K562 (cell line): ENCODE measurements around the gene AKAP13. TPM values are rescaled to one million over a fixed set of nuclear protein-coding genes. Genes with fewer than 3 reads are reported as not detected.

Experiments
- ATAC-seq: fragments of 200-7000 bp; cut with Tn5 transposase; 3 replicates; pipeline ENCODE4 v1.9.1; 2020; ENCODE audit warnings: moderate library complexity
- BruUV-seq: library from RNA; stranded (reverse); fragments of 400-500 nt; replicated peaks from 2 replicates; lab custom pipeline; 2021; lab: Mats Ljungman, UMichigan
- CTCF ChIA-PET: fragments of 300-600 bp; formaldehyde crosslinking; extraction: SDS; loops from one replicate; lab custom pipeline; 2021; ENCODE audit warnings: low intra/inter-chr PET ratio; lab: Yijun Ruan, JAX
- POLR2A ChIA-PET: fragments of 300-600, 350-650 bp; sonication (Branson Sonifier 250); formaldehyde crosslinking; extraction: SDS; loops from one replicate; lab custom pipeline; 2021; ENCODE audit warnings: antibody characterized with exemption, inconsistent platforms; lab: Yijun Ruan, JAX
- DNase-seq, 4 experiments: peaks; one replicate each; pipeline versions ENCODE4 v3.0.0 to v3.0.0-alpha.2; 2011 to 2018; ENCODE audit warnings: low spot score in 3 of 4, mixed read lengths in 3 of 4; ENCODE audit errors: extremely low read depth in 1 of 4
- FAIRE-seq: peaks from 2 replicates; lab custom pipeline; 2011; peaks lifted over from hg19 to GRCh38; lab: Jason Lieb, UNC
- H2AFZ ChIP-seq: 2 replicates; pipeline ENCODE4 v1.6.0; 2011; ENCODE audit warnings: low read depth, low read length, control low read depth, inconsistent platforms
- H3K27ac ChIP-seq: fragments of 200-600 bp; 3 replicates; pipeline ENCODE4 v1.8.0; 2011; ENCODE audit warnings: low read depth, mild to moderate bottlenecking, control low read depth, inconsistent platforms, low read length, moderate library complexity, mixed read lengths; ENCODE audit errors: extremely low read depth
- H3K27me3 ChIP-seq, 2 experiments: fragments of 300-600 bp in 1 of 2; 2 replicates in 1 of 2; 3 replicates in 1 of 2; pipeline versions ENCODE4 v1.6.0 to v1.8.0; 2011; ENCODE audit warnings: inconsistent platforms in 2 of 2, low read length in 2 of 2, mild to moderate bottlenecking in 1 of 2, mixed read lengths in 1 of 2, moderate library complexity in 1 of 2; ENCODE audit not compliant: control insufficient read depth in 2 of 2, insufficient read depth in 2 of 2
- H3K36me3 ChIP-seq: fragments of 300-600 bp; 3 replicates; pipeline ENCODE4 v1.8.0; 2011; ENCODE audit warnings: mild to moderate bottlenecking, low read length, inconsistent platforms; ENCODE audit not compliant: control insufficient read depth, insufficient read depth
- H3K4me1 ChIP-seq, 2 experiments: fragments of 200-600 bp in 1 of 2; replicated peaks in 1 of 2; 2 replicates in 1 of 2; 3 replicates in 1 of 2; pipeline versions ENCODE4 v1.5.1 to v1.8.0; 2011; ENCODE audit warnings: inconsistent platforms in 2 of 2, low read length in 2 of 2, mild to moderate bottlenecking in 1 of 2, mixed read lengths in 1 of 2, moderate library complexity in 1 of 2; ENCODE audit not compliant: control insufficient read depth in 2 of 2, insufficient read depth in 2 of 2
- H3K4me2 ChIP-seq: 2 replicates; pipeline ENCODE4 v1.6.1; 2011; ENCODE audit warnings: low read length, control low read depth, inconsistent platforms, mixed read lengths; ENCODE audit not compliant: insufficient read depth
- H3K4me3 ChIP-seq: fragments of 200-600 bp; sonication (generic), shearing (Covaris generic); 2 replicates; pipeline ENCODE4 v1.5.1; 2016; ENCODE audit warnings: control low read depth, inconsistent platforms
- H3K79me2 ChIP-seq: fragments of 200-600 bp; 3 replicates; pipeline ENCODE4 v1.8.0; 2011; ENCODE audit warnings: low read length, inconsistent platforms; ENCODE audit not compliant: control insufficient read depth, insufficient read depth
- H3K9ac ChIP-seq, 2 experiments: 2 replicates each; pipeline versions ENCODE4 v1.6.0 to v1.6.1; 2011; ENCODE audit warnings: low read depth in 2 of 2, low read length in 2 of 2, control low read depth in 1 of 2, inconsistent platforms in 1 of 2, mild to moderate bottlenecking in 1 of 2, mixed read lengths in 1 of 2; ENCODE audit not compliant: insufficient read depth in 1 of 2
- H3K9me1 ChIP-seq: one replicate; pipeline ENCODE4 v1.6.0; 2011; ENCODE audit warnings: inconsistent platforms, mild to moderate bottlenecking, low read length, moderate library complexity; ENCODE audit not compliant: control insufficient read depth, insufficient read depth
- H3K9me3 ChIP-seq: replicated peaks from 2 replicates; pipeline ENCODE4 v1.5.1; 2011; ENCODE audit warnings: low read depth, low read length, inconsistent platforms; ENCODE audit not compliant: control insufficient read depth, insufficient read depth
- H4K20me1 ChIP-seq: replicated peaks from 2 replicates; pipeline ENCODE4 v1.6.1; 2011; ENCODE audit warnings: low read length, inconsistent platforms, mixed read lengths; ENCODE audit not compliant: control insufficient read depth, insufficient read depth
- BMI1 ChIP-seq: fragments of 150-350 bp; IDR thresholded peaks from 2 replicates; pipeline ENCODE4 v1.6.1; 2014; ENCODE audit warnings: low read length
- HMG20A ChIP-seq: fragments of 450-650 bp; formaldehyde crosslinking; conservative IDR thresholded peaks from 2 replicates; pipeline ENCODE4 v1.4.0; 2020; ENCODE audit warnings: mild to moderate bottlenecking, mixed read lengths
- NFE2 ChIP-seq: IDR thresholded peaks from 2 replicates; pipeline ENCODE4 v1.6.1; 2014; ENCODE audit warnings: antibody characterized with exemption, low read depth
- WGBS: fragments of 100-300 bp; shearing (Covaris generic); methylation state at CpG from one replicate; pipeline ENCODE4 v1.1.6; 2016; ENCODE audit warnings: low coverage, mixed read lengths; ENCODE audit not compliant: insufficient coverage; ENCODE audit errors: missing lambda C conversion rate; 5-methylcytosine and 5-hydroxymethylcytosine counted together
- in situ Hi-C: fragments of 300-500 bp; cut with MboI; formaldehyde crosslinking; loops from 4 replicates; pipeline ENCODE4 v1.15.0; 2018; ENCODE audit warnings: inconsistent platforms, mixed read lengths
- intact Hi-C: fragments of 100-400 bp; cut with micrococcal nuclease; formaldehyde crosslinking; loops from 2 replicates; pipeline ENCODE4 v1.14.2; 2022
- polyA plus RNA-seq, 8 experiments: library from polyadenylated mRNA; depleted of rRNA in 4 of 8; stranded (reverse) in 5 of 8; unstranded in 3 of 8; fragments of >200 nt; fragmentation: Nextera tagmentation in 2 of 8; fragmentation: Illumina TruSeq in 1 of 8; extraction: Ambion mirVana in 2 of 8; extraction: Trizol in 1 of 8; gene quantifications; 2 replicates each; pipeline versions ENCODE4 v1.2.1 to v1.2.3, GENCODE V29; 2011 to 2014; ENCODE audit warnings: inconsistent platforms in 1 of 8, missing spikeins in 1 of 8
- total RNA-seq, 7 experiments: library from RNA; depleted of rRNA in 6 of 7; stranded (reverse); fragments of >200 nt in 6 of 7; fragmentation: Illumina TruSeq in 2 of 7; extraction: Trizol in 2 of 7; gene quantifications; 2 replicates each; pipeline versions ENCODE4 v1.2.1 to v1.2.3, GENCODE V29; 2011 to 2021; ENCODE audit warnings: low replicate concordance in 1 of 7
- TF ChIP-seq, protein P1 (sequence below): sonication (generic); formaldehyde crosslinking; IDR thresholded peaks from 2 replicates; pipeline ENCODE4 v1.9.0; 2022; ENCODE audit warnings: mild to moderate bottlenecking, missing genetic modification reagents
- TF ChIP-seq, protein P2 (sequence below): fragments of 450-650 bp; IDR thresholded peaks from 2 replicates; pipeline ENCODE4 v1.6.1; 2017; ENCODE audit warnings: antibody characterized with exemption

The AKAP13 gene
- total and polyA plus RNA-seq, 9 of the 15 experiments (the other 6 are each of a cell fraction or from before 2014, with no cell fraction given) = 0.03 to 1.7 (median 0.42) TPM

DNA sequence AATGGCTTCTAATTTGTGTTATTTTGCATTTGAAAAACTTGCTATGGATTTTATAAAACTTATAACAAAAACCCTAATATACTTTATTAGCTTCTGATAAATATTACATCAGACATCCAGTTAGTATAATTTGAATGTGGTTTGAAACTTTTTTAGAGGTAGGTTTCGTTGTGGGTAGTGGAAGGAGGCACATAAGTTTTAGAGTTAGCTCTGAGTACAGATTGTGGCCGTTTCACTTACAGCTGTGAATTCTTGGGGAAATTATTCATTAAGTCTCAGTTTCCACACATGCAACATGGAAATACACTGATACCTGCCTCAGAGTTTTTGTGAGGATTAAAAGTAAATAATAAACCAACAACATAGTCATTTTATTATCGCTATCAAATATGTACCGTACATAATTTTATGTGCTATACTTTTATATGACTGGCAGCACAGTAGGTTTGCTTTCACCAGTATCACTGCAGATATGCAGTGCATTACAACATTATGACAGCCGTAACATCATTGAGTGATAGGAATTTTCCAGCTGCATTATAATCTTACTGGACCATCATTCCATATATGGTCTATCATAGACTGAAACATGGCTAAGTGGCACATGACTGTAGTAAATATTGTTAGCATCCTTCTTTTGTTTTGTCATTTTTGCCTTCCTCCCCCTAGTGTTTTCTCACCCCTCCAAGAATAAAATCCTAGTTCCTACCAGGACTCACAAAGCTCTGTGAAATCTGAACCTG, 175.6 kb downstream of the AKAP13 start (continued):
- TF ChIP-seq, protein P1, sequence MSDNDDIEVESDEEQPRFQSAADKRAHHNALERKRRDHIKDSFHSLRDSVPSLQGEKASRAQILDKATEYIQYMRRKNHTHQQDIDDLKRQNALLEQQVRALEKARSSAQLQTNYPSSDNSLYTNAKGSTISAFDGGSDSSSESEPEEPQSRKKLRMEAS (CRISPR knock-in tag) = no peak
- TF ChIP-seq HMG20A (CRISPR knock-in tag) = no peak
- TF ChIP-seq BMI1 = no peak
- TF ChIP-seq NFE2 = no peak

DNA sequence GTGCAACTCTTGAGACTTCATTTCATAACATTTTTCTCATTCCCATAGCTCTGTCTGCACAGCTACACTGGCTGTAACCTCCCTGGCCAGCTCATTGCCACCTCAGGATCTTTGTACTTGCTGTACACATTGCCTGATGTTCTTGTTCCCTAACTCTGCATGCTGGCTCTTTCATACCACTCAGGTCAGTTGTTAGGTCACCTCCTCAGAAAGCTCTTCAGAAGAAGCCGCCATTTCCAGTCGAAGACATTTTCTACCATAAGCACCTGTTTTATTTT, 176.2 kb downstream of the AKAP13 start:
- TF ChIP-seq, protein P2, sequence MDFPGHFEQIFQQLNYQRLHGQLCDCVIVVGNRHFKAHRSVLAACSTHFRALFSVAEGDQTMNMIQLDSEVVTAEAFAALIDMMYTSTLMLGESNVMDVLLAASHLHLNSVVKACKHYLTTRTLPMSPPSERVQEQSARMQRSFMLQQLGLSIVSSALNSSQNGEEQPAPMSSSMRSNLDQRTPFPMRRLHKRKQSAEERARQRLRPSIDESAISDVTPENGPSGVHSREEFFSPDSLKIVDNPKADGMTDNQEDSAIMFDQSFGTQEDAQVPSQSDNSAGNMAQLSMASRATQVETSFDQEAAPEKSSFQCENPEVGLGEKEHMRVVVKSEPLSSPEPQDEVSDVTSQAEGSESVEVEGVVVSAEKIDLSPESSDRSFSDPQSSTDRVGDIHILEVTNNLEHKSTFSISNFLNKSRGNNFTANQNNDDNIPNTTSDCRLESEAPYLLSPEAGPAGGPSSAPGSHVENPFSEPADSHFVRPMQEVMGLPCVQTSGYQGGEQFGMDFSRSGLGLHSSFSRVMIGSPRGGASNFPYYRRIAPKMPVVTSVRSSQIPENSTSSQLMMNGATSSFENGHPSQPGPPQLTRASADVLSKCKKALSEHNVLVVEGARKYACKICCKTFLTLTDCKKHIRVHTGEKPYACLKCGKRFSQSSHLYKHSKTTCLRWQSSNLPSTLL = no peak
- in situ Hi-C loops = no loop called here

More for the DNA sequence above, 176.2 kb downstream of the AKAP13 start:
- Histone ChIP-seq H4K20me1 (no peaks in the 10 kb centered on the region), H2AFZ (no peak overlapping the region), H3K27me3 (peaks cover 0 to 4% of the 10 kb centered on the region in 2 experiments; a peak in 1 of 5 replicates), H3K9me1 (no peaks in the 10 kb centered on the region), H3K79me2 (no peaks in the 10 kb centered on the region), H3K4me2 (no peak overlapping the region), H3K4me1 (no peaks in the 10 kb centered on the region), H3K9me3 (no peaks in the 10 kb centered on the region), H3K27ac (no peak overlapping the region), H3K4me3 (no peak overlapping the region), H3K36me3 (no peaks in the 10 kb centered on the region), H3K9ac (no peak overlapping the region)
- ATAC-seq = no peak
- POLR2A ChIA-PET = interaction anchor here (0.5 to 1.0 kb wide), 2 partner anchors 12 to 267 kb away, joined by 3 read pairs; no protein-coding TSS in a partner anchor
- CTCF ChIA-PET = no interaction called here
- no peak for DNase-seq
- intact Hi-C loops = no loop called here
- no peak for FAIRE-seq
- no TSS peak for BruUV-seq
- 5% methylated on average over 2 of the region's 2 CpGs for WGBS
